Liver (tissue), 3 donors: ENCODE measurements around the gene CCT4.

Experiments
- GABPA ChIP-seq, 2 donors: IDR thresholded peaks in 1 of 2; conservative IDR thresholded peaks in 1 of 2; 2 replicates each; pipeline ENCODE4 v1.6.1; 2016; ENCODE audit warnings: antibody characterized with exemption in 2 of 2, mild to moderate bottlenecking in 1 of 2, moderate library complexity in 1 of 2
- JUND ChIP-seq, 2 donors: IDR thresholded peaks; 2 replicates each; pipeline ENCODE4 v1.6.1; 2016; ENCODE audit warnings: antibody characterized with exemption in 2 of 2
- SP1 ChIP-seq: IDR thresholded peaks from 2 replicates; pipeline ENCODE4 v1.6.1; 2018; ENCODE audit warnings: antibody characterized with exemption, mild to moderate bottlenecking
- TAF1 ChIP-seq: conservative IDR thresholded peaks from 2 replicates; pipeline ENCODE4 v1.6.1; 2016; ENCODE audit warnings: antibody characterized with exemption, mild to moderate bottlenecking
- TF ChIP-seq, protein P1 (sequence below): fragments of 150-350 bp; IDR thresholded peaks from 2 replicates; pipeline ENCODE4 v1.5.1; 2017; ENCODE audit warnings: improper control_type of control experiment, low read depth, low read length; ENCODE audit not compliant: missing input control
- TF ChIP-seq, protein P2 (sequence below): IDR thresholded peaks from 2 replicates; pipeline ENCODE4 v1.6.1; 2016; ENCODE audit warnings: antibody characterized with exemption, mild to moderate bottlenecking
- donor health status: healthy.
- donor health status: healthy.

DNA sequence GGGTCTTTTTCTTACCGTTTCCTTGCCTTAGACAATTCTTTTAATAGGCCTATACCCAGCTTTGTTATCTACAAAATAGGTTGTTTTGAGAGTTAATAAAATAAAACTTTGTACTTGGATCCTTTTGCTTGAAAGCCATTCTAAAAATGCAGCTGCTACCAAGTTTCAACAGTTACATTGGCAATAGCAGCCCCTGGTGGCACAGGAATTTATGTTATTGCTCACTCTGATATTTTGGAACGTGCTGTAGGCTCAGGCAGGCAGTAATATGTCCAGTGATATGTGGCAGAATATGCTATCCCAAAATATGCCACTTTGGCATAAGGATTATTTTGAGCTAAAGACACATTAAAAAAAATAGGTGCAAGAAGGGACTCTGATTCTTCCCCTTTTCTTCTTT lies 10.4 kb upstream of the CCT4 start:
- no peak for TF ChIP-seq GABPA (IDR thresholded peaks at IDR 0.05 in 1 of 2, conservative IDR thresholded peaks at IDR 0.05 in 1 of 2)
- TF ChIP-seq, protein P1, sequence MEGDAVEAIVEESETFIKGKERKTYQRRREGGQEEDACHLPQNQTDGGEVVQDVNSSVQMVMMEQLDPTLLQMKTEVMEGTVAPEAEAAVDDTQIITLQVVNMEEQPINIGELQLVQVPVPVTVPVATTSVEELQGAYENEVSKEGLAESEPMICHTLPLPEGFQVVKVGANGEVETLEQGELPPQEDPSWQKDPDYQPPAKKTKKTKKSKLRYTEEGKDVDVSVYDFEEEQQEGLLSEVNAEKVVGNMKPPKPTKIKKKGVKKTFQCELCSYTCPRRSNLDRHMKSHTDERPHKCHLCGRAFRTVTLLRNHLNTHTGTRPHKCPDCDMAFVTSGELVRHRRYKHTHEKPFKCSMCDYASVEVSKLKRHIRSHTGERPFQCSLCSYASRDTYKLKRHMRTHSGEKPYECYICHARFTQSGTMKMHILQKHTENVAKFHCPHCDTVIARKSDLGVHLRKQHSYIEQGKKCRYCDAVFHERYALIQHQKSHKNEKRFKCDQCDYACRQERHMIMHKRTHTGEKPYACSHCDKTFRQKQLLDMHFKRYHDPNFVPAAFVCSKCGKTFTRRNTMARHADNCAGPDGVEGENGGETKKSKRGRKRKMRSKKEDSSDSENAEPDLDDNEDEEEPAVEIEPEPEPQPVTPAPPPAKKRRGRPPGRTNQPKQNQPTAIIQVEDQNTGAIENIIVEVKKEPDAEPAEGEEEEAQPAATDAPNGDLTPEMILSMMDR: peak; percentile 41
- TF ChIP-seq, protein P2, sequence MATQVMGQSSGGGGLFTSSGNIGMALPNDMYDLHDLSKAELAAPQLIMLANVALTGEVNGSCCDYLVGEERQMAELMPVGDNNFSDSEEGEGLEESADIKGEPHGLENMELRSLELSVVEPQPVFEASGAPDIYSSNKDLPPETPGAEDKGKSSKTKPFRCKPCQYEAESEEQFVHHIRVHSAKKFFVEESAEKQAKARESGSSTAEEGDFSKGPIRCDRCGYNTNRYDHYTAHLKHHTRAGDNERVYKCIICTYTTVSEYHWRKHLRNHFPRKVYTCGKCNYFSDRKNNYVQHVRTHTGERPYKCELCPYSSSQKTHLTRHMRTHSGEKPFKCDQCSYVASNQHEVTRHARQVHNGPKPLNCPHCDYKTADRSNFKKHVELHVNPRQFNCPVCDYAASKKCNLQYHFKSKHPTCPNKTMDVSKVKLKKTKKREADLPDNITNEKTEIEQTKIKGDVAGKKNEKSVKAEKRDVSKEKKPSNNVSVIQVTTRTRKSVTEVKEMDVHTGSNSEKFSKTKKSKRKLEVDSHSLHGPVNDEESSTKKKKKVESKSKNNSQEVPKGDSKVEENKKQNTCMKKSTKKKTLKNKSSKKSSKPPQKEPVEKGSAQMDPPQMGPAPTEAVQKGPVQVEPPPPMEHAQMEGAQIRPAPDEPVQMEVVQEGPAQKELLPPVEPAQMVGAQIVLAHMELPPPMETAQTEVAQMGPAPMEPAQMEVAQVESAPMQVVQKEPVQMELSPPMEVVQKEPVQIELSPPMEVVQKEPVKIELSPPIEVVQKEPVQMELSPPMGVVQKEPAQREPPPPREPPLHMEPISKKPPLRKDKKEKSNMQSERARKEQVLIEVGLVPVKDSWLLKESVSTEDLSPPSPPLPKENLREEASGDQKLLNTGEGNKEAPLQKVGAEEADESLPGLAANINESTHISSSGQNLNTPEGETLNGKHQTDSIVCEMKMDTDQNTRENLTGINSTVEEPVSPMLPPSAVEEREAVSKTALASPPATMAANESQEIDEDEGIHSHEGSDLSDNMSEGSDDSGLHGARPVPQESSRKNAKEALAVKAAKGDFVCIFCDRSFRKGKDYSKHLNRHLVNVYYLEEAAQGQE: no peak
- no peak for TF ChIP-seq TAF1
- TF ChIP-seq JUND (IDR thresholded peaks at IDR 0.05): no peak
- TF ChIP-seq SP1: no peak
